Skeletal muscle satellite cell (primary cell): ENCODE data around the gene RNF112. TPM values are rescaled to one million over a fixed set of nuclear protein-coding genes. Genes with fewer than 3 reads are reported as not detected.
A peak's percentile ranks its signal among the peaks of the same experiment; 100 is the strongest.

Source experiments
- H3K27me3 ChIP-seq: 2 replicates; pipeline ENCODE4 v1.7.0; 2013; ENCODE audit warnings: low read length; ENCODE audit not compliant: control insufficient read depth, insufficient read depth
- H3K36me3 ChIP-seq: 2 replicates; pipeline ENCODE4 v1.7.0; 2013; ENCODE audit warnings: mild to moderate bottlenecking, control low read depth, low read length; ENCODE audit not compliant: insufficient read depth
- H3K4me1 ChIP-seq: 2 replicates; pipeline ENCODE4 v1.7.0; 2013; ENCODE audit warnings: low read length; ENCODE audit not compliant: control insufficient read depth, insufficient read depth
- H3K4me2 ChIP-seq: 2 replicates; pipeline ENCODE4 v1.7.0; 2013; ENCODE audit warnings: mild to moderate bottlenecking, low read length
- H3K4me3 ChIP-seq: 2 replicates; pipeline ENCODE4 v1.7.0; 2013; ENCODE audit warnings: low read length
- H3K9ac ChIP-seq: 2 replicates; pipeline ENCODE4 v1.7.0; 2013; ENCODE audit warnings: mild to moderate bottlenecking, low read depth, low read length, moderate library complexity
- H3K9me3 ChIP-seq: replicated peaks from 2 replicates; pipeline ENCODE4 v1.7.0; 2013; ENCODE audit warnings: mild to moderate bottlenecking, control low read depth, low read length
- total RNA-seq: library from RNA; depleted of rRNA; stranded (reverse); fragments of >200 nt; gene quantifications from 2 replicates; pipeline ENCODE4 v1.2.3, GENCODE V29; 2012; rRNA removed

The RNF112 gene
- total RNA-seq, result 1.1 and 2.5 TPM in 2 replicates

GRCh38 chr17:19410875-19411620 lies at the start of gene RNF112:
Gene RNF112 (plus strand): TSS chr17:19411232. CDS start chr17:19411409, 177 bp downstream.
- no peaks in the 10 kb centered on the region for H3K36me3 ChIP-seq
- peaks cover 10% of the 10 kb centered on the region for H3K4me1 ChIP-seq
- no peak within 1 kb of the TSS for H3K4me3 ChIP-seq
- no peaks in the 10 kb centered on the region for H3K9me3 ChIP-seq
- H3K9ac ChIP-seq, result no peak within 1 kb of the TSS
- peak within 1 kb of the TSS; percentile 27 for H3K4me2 ChIP-seq
- H3K27me3 ChIP-seq, result peaks cover 13% of the 10 kb centered on the region

- Histone ChIP-seq H3K36me3 (no peaks in the 10 kb centered on the region), H3K9me3 (no peaks in the 10 kb centered on the region), H3K27me3 (no peaks in the 10 kb centered on the region), H3K9ac (no peak overlapping the region), H3K4me1 (peaks cover 19% of the 10 kb centered on the region), H3K4me3 (no peak overlapping the region), H3K4me2 (peak overlapping the region; percentile 95)
Observed at GRCh38 chr17:19361326-19361725, 49.7 kb upstream of the RNF112 start.

- no peaks in the 10 kb centered on the region for H3K36me3 ChIP-seq
- H3K4me1 ChIP-seq, result peaks cover 19% of the 10 kb centered on the region
- H3K4me3 ChIP-seq, result peak overlapping the region; percentile 92
- peak overlapping the region; percentile 95 for H3K4me2 ChIP-seq
- no peaks in the 10 kb centered on the region for H3K9me3 ChIP-seq
- no peaks in the 10 kb centered on the region for H3K27me3 ChIP-seq
- peak overlapping the region; percentile 78 for H3K9ac ChIP-seq
Observed at GRCh38 chr17:19361944-19362276, 49.1 kb upstream of the RNF112 start.

GRCh38 chr17:19362277-19363113 lies 48.5 kb upstream of the RNF112 start, which contains the start of gene B9D1:
Gene B9D1 (minus strand): TSS chr17:19362723. CDS start chr17:19362569, 154 bp downstream.
- H3K4me1 ChIP-seq, result peaks cover 19% of the 10 kb centered on the region
- H3K4me3 ChIP-seq, result peak within 1 kb of the TSS; percentile 92
- H3K36me3 ChIP-seq, result no peaks in the 10 kb centered on the region
- peak within 1 kb of the TSS; percentile 95 for H3K4me2 ChIP-seq
- H3K9ac ChIP-seq, result peak within 1 kb of the TSS; percentile 78
- no peaks in the 10 kb centered on the region for H3K27me3 ChIP-seq
- no peaks in the 10 kb centered on the region for H3K9me3 ChIP-seq

- H3K4me3 ChIP-seq, result peak overlapping the region; percentile 92
- H3K27me3 ChIP-seq, result no peaks in the 10 kb centered on the region
- H3K9ac ChIP-seq, result no peak overlapping the region
- no peaks in the 10 kb centered on the region for H3K9me3 ChIP-seq
- no peaks in the 10 kb centered on the region for H3K36me3 ChIP-seq
- peak overlapping the region; percentile 95 for H3K4me2 ChIP-seq
- peaks cover 20% of the 10 kb centered on the region for H3K4me1 ChIP-seq
Observed at GRCh38 chr17:19363114-19363438, 48.0 kb upstream of the RNF112 start.

GRCh38 chr17:19363460-19364035 lies 47.5 kb upstream of the RNF112 start:
- no peak overlapping the region for H3K4me3 ChIP-seq
- H3K9me3 ChIP-seq, result no peaks in the 10 kb centered on the region
- H3K36me3 ChIP-seq, result no peaks in the 10 kb centered on the region
- no peaks in the 10 kb centered on the region for H3K27me3 ChIP-seq
- no peak overlapping the region for H3K4me2 ChIP-seq
- peaks cover 24% of the 10 kb centered on the region for H3K4me1 ChIP-seq
- no peak overlapping the region for H3K9ac ChIP-seq

GRCh38 chr17:19364699-19365498 lies 46.1 kb upstream of the RNF112 start:
- Histone ChIP-seq H3K4me2 (peak overlapping the region; percentile 10), H3K27me3 (no peaks in the 10 kb centered on the region), H3K9me3 (no peaks in the 10 kb centered on the region), H3K4me3 (no peak overlapping the region), H3K36me3 (no peaks in the 10 kb centered on the region), H3K4me1 (peaks cover 29% of the 10 kb centered on the region), H3K9ac (no peak overlapping the region)

GRCh38 chr17:19365499-19365817 lies 45.6 kb upstream of the RNF112 start:
- Histone ChIP-seq H3K4me1 (peaks cover 33% of the 10 kb centered on the region), H3K4me3 (no peak overlapping the region), H3K36me3 (no peaks in the 10 kb centered on the region), H3K9ac (no peak overlapping the region), H3K4me2 (no peak overlapping the region), H3K9me3 (no peaks in the 10 kb centered on the region), H3K27me3 (no peaks in the 10 kb centered on the region)

GRCh38 chr17:19365833-19366636 lies 45.0 kb upstream of the RNF112 start:
- no peaks in the 10 kb centered on the region for H3K36me3 ChIP-seq
- H3K9ac ChIP-seq, result no peak overlapping the region
- no peak overlapping the region for H3K4me3 ChIP-seq
- H3K4me2 ChIP-seq, result no peak overlapping the region
- H3K9me3 ChIP-seq, result no peaks in the 10 kb centered on the region
- no peaks in the 10 kb centered on the region for H3K27me3 ChIP-seq
- H3K4me1 ChIP-seq, result peaks cover 39% of the 10 kb centered on the region

- H3K9ac ChIP-seq, result no peak overlapping the region
- H3K9me3 ChIP-seq, result no peaks in the 10 kb centered on the region
- H3K4me2 ChIP-seq, result no peak overlapping the region
- H3K36me3 ChIP-seq, result no peaks in the 10 kb centered on the region
- H3K4me3 ChIP-seq, result no peak overlapping the region
- H3K4me1 ChIP-seq, result peaks cover 40% of the 10 kb centered on the region
- no peaks in the 10 kb centered on the region for H3K27me3 ChIP-seq
Observed at GRCh38 chr17:19366637-19366972, 44.4 kb upstream of the RNF112 start.
